Body of pancreas (tissue), 4 donors: ENCODE data around the gene TMEM63C.

Experiments
- CTCF ChIP-seq, 7 experiments: fragments of 450-650 bp in 4 of 7; fragments of 200-600 bp in 3 of 7; sonication (generic) in 3 of 7; IDR thresholded peaks; one replicate each; pipeline ENCODE4 v1.5.1; 2016 to 2019; ENCODE audit warnings: antibody characterized with exemption in 7 of 7
- POLR2A ChIP-seq, 3 donors: fragments of 450-650 bp; IDR thresholded peaks; one replicate each; pipeline ENCODE4 v1.6.1; 2016; ENCODE audit warnings: antibody characterized with exemption in 3 of 3, mild to moderate bottlenecking in 2 of 3

- TF ChIP-seq CTCF (IDR thresholded peaks at IDR 0.05) (no peak), POLR2A (IDR thresholded peaks at IDR 0.05) (no peak)
These were observed 114.6 kb downstream of the TMEM63C start for GRCh38 chr14:77296155-77296554.
